GM12872 (cell line): Measurements from ENCODE around the gene CTNS.

ENCODE experiments used
- CTCF ChIP-seq: IDR thresholded peaks from 3 replicates; pipeline ENCODE4 v1.5.1; 2011; ENCODE audit warnings: low read depth, mild to moderate bottlenecking, low read length, moderate library complexity; ENCODE audit not compliant: insufficient read depth

Gene CTNS

DNA sequence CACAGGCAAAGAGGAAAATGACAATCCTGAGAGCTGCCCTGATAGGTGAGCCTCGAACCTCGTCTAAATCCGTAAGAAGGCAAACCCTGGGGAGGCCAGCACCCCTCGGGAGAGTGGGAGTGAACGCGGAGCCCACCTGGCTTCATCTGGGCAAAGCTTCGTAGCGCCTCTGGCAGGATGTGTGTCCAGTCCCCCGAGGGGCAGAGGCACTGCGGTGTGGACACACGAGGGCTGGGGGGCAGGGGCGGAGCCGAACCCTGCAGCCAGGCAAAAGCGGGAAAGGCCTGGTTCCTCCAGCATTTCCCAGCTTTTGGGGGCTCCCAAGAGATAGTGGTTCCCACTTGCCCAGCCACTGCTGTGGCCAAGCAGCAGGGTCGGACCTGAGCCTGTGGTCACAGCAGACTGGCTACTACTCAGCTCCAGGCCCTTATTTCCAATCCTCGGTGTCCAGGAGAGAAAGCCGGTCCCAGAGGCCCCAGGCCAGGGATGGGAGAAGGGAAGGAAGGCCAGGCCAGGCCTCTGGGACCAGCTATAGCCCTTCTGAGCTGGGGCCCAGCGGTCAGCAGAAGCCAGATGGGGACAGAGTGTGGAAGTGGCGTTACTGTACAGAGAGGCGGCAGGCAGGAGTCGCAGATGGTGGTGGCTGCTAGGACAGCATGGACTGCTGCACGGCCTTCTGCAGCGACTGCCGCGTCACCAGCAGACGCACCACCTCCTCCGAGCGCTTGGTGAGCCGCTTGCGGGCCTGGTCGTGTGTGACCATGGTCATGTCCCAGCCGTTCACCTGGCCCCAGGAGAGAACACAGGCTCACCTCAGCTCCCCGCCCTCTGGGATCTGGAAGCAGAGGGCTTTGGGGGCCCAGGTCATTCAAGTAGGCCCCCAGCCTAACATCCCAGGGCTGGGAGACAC lies 26.8 kb downstream of the CTNS start:
- TF ChIP-seq CTCF = no peak

- no peak for TF ChIP-seq CTCF
Measured at GRCh38 chr17:3665834-3666233, 29.3 kb downstream of the CTNS start.

DNA sequence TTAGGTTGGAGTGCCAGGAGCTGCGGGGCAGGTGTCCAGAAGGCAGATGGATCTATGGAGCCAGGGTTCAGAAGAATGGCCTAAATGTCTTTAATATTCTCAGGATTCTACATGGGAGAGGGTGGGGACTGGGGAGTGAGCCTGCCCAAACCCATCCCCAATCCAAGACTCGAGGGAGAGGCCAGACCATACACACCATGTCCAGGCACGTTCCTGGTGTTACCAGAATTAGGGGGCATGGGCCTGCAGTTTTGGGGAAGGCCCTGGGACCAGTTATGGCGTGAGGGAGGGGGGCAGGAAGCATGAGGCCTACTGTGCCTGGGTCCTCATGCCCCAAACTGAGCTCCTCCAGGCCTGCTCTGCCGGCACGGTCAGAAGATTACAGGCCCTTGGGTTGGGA lies 30.0 kb downstream of the CTNS start:
- TF ChIP-seq CTCF = no peak

GRCh38 chr17:3667366-3668278 lies 31.1 kb downstream of the CTNS start:
- TF ChIP-seq CTCF = no peak

GRCh38 chr17:3668279-3669084 lies 31.9 kb downstream of the CTNS start, which contains the start of the genes EMC6 and TAX1BP3:
Gene EMC6, plus strand, starts transcription at chr17:3668812. Its CDS starts 335 bp downstream, at chr17:3669147.
Gene TAX1BP3, minus strand, starts transcription at chr17:3668578. Its CDS starts 52 bp downstream, at chr17:3668526.
- TF ChIP-seq CTCF = no peak

DNA sequence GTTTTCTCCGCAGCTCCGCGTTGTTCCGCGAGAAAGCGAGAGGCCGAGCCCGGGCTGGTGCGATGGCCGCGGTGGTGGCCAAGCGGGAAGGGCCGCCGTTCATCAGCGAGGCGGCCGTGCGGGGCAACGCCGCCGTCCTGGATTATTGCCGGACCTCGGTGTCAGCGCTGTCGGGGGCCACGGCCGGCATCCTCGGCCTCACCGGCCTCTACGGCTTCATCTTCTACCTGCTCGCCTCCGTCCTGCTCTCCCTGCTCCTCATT lies 32.5 kb downstream of the CTNS start:
- no peak for TF ChIP-seq CTCF

- TF ChIP-seq CTCF = no peak
Measured at GRCh38 chr17:3669548-3669947, 33.0 kb downstream of the CTNS start.
